22Rv1 (cell line): ENCODE measurements around the gene GABRG3.

ENCODE experiments used
- ZFX ChIP-seq: fragments of 450-650 bp; IDR thresholded peaks from 2 replicates; pipeline ENCODE4 v1.6.1; 2017; ENCODE audit warnings: antibody characterized with exemption, borderline replicate concordance
- TF ChIP-seq, protein P1 (sequence below): fragments of 450-650 bp; IDR thresholded peaks from 2 replicates; pipeline ENCODE4 v1.5.1; 2017; ENCODE audit warnings: mild to moderate bottlenecking

- TF ChIP-seq, protein P1, sequence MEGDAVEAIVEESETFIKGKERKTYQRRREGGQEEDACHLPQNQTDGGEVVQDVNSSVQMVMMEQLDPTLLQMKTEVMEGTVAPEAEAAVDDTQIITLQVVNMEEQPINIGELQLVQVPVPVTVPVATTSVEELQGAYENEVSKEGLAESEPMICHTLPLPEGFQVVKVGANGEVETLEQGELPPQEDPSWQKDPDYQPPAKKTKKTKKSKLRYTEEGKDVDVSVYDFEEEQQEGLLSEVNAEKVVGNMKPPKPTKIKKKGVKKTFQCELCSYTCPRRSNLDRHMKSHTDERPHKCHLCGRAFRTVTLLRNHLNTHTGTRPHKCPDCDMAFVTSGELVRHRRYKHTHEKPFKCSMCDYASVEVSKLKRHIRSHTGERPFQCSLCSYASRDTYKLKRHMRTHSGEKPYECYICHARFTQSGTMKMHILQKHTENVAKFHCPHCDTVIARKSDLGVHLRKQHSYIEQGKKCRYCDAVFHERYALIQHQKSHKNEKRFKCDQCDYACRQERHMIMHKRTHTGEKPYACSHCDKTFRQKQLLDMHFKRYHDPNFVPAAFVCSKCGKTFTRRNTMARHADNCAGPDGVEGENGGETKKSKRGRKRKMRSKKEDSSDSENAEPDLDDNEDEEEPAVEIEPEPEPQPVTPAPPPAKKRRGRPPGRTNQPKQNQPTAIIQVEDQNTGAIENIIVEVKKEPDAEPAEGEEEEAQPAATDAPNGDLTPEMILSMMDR = no peak
- TF ChIP-seq ZFX = no peak
These were observed 56.2 kb downstream of the GABRG3 start for GRCh38 chr15:27027229-27027628.
